ELF-1 (cell line): Measurements from ENCODE around the gene BSDC1.
A peak's percentile ranks its signal among the peaks of the same experiment; 100 is the strongest.
"Not testable (repeated sequence)": the region's sequence is repeated elsewhere in the genome, so short reads cannot be mapped to it uniquely, and the experiment has no call there.

Experiments used
- DNase-seq: peaks from one replicate; pipeline ENCODE4 v3.0.0-alpha.2; 2016; ENCODE audit warnings: low read depth, low spot score

BSDC1 gene

GRCh38 chr1:32358435-32358834 is 35.8 kb downstream of the BSDC1 start:
- no peak for DNase-seq

- no peak for DNase-seq
Measured at GRCh38 chr1:32357614-32358013, 36.6 kb downstream of the BSDC1 start.

- no peak for DNase-seq
Measured at GRCh38 chr1:32356478-32356877, 37.8 kb downstream of the BSDC1 start.

- DNase-seq: not testable (repeated sequence)
Measured at GRCh38 chr1:32355778-32356177, 38.5 kb downstream of the BSDC1 start.

- DNase-seq: no peak
Measured at GRCh38 chr1:32353886-32354570, 40.2 kb downstream of the BSDC1 start.

GRCh38 chr1:32353431-32353830 is 40.8 kb downstream of the BSDC1 start:
- DNase-seq: no peak

- DNase-seq: no peak
Measured at GRCh38 chr1:32352831-32353383, 41.3 kb downstream of the BSDC1 start.

GRCh38 chr1:32352239-32352745 is 41.9 kb downstream of the BSDC1 start:
- no peak for DNase-seq

GRCh38 chr1:32351399-32352238 is 42.6 kb downstream of the BSDC1 start:
- peak; percentile 87 for DNase-seq

GRCh38 chr1:32350785-32351398 is 43.3 kb downstream of the BSDC1 start:
- DNase-seq: no peak

- peak; percentile 71 for DNase-seq
Measured at GRCh38 chr1:32349211-32349708, 45.0 kb downstream of the BSDC1 start.

- no peak for DNase-seq
Measured at GRCh38 chr1:32346532-32347157, 47.6 kb downstream of the BSDC1 start.

- no peak for DNase-seq
Measured at GRCh38 chr1:32345289-32345827, 48.9 kb downstream of the BSDC1 start.

GRCh38 chr1:32342704-32343103 is 51.5 kb downstream of the BSDC1 start:
- no peak for DNase-seq

- DNase-seq: peak; percentile 49
Measured at GRCh38 chr1:32341971-32342370, 52.3 kb downstream of the BSDC1 start.

- DNase-seq: peak; percentile 41
Measured at GRCh38 chr1:32341186-32341757, 53.0 kb downstream of the BSDC1 start.

- peak; percentile 64 for DNase-seq
Measured at GRCh38 chr1:32339363-32339978, 54.8 kb downstream of the BSDC1 start.

GRCh38 chr1:32338637-32339145 is 55.5 kb downstream of the BSDC1 start:
- no peak for DNase-seq

- DNase-seq: no peak
Measured at GRCh38 chr1:32337855-32338636, 56.2 kb downstream of the BSDC1 start.
